GM21390 (cell line): ENCODE data around the gene GRID1.
"Not testable (repeated sequence)": the region's sequence is repeated elsewhere in the genome, so short reads cannot be mapped to it uniquely, and the experiment has no call there.

Source experiments
- ATAC-seq: cut with Tn5 transposase; IDR thresholded peaks from one replicate; pipeline ENCODE4 v1.9.1; 2021; ENCODE audit not compliant: unreplicated experiment

GRID1 gene

DNA sequence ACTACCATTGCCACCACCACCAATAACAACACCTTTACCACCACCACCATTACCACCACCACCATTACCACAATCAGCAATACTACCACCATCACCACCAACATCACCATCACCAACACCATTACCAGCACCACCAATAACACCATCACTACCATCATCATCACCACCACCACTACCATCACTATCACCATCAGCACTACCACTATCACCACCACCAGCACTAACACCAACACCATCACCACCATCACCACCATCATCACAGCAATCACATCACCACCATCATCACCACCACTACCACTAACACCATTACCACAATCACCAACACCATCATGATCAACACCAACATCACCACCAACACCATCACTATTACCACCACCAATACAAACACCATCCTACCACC, 249.5 kb downstream of the GRID1 start:
- ATAC-seq: no peak

DNA sequence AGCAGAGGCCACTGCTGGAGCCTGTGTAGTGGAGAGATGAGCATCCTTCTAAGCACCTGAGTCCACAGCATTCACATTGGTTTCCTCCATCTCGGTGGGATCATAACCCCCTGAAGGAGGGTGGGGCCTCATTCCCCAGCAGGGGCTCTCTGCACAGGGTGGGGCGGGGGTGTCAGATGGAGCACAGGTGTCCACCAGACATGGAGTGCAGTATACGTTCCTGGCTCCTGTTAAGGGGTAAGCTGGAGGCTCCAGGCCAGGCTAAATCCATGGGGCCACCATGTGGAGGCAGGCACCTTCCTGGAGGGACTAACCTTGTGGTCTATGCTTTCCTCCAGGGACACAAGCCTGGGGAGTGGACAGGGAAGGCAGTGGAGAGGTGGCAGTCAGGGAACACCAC, 252.6 kb downstream of the GRID1 start:
- ATAC-seq: no peak

DNA sequence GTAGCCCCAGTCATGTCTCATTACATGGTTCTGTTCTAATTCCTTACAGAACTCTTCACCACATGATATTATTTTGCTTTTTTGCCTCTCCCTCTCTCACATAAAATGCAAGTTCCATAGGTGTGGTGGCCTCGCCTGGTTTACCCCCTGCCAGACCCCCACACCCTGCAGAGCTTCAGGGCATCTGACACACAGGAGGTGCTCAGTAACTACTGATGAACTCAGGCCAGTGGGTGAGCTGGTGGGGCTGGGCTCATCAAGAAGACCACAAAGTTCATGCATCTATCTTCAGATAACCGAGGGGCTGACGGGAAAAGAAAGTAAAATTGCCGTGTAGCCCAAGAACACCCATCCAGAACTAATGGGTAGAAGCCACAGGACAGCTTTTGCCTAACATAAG, 253.1 kb downstream of the GRID1 start:
- ATAC-seq: no peak

DNA sequence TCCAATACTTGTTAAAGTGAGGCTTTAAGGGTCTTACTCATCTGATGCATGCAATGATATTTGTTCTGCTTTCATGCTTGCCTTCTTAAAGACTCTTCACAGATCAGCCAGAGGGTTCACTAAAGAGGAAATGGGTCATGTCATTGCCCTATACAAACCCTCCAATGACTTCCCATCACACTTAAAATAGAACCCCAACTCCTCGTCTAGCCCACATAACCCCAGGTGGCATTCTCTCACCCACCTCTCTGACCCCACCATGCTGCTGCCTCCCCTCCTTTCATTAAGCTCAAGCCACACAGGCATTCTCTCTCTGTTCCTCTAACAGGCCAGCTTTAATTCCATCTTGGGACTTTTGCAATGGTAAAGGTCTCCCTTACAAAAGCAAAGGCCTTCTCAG, 253.6 kb downstream of the GRID1 start:
- ATAC-seq: no peak

DNA sequence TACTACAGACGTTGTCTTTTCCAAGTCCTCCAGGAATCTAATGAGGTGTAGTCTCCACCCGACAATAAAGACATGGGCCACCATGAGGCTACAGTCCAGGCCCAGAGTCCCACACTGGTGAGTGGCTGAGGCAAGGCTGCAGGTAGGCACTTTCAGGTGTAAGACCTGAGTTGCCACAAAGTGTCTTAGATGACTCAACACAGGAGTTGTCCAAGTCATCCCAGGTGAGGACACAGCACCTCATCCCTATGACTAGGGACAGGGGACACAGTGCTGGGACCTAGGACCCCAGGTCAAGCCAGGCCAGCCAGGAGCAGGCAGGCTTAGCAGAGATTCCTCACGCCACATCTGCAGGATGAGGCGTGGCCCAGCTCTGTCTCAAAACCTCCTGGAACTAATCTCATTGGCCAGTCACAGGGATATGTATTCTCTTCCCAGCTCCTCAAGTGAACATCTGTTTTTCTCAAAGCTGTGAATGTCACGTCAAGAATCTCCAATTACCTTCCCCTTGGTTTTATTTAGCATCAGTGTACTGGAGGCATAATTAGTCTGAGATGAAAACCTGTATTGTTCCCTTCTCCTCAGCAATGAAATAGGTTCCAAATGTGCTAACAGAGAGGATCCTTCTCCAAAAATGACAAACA, 254.6 kb downstream of the GRID1 start:
- ATAC-seq: no peak

DNA sequence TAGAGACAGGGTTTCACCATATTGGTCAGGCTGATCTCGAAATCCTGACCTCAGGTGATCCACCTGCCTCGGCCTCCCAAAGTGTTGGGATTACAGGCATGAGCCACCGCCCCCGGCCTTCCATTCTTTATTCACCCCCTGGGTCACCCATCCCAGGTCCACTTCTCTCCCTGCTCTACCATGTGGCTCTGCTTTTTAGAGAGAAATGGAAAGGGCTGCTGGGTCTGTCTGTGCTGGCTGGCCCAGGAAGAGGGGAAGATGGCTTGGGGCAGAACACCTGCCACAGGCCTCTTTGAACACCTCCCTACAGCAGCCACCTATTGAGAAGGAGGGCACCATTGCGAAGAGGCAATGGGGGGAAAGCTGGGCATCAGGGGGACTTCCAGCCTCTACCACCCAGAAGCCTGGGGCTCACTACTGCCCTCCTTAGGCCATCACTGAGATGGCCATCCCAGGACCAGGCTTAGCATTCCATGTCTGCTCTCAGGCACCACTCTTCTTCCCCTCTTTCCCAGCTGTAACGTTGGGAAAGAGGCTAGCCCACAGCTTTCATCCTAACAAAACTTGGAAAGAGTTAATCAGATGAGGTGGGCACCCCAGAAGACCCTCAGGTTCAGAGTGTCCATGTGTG, 256.3 kb downstream of the GRID1 start:
- no peak for ATAC-seq

DNA sequence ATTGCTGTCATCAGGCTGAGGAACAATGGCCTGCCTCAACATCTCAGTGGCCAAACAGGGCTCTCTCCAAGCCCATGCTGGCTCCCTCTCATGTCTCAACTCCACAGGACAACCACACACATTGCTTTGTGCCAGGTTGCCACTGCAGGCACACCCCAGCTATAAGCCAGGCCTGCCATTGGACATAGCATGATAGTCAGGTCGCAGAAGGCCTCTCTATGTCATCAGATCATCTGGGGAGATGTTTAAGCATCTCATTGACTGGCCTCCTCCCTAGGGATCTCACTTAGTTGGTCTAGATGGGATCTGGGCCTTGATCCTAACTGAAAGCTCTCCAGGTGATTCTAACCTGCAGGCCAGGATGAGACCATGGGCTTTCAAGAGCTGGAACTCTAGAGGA, 257.2 kb downstream of the GRID1 start:
- ATAC-seq: no peak

DNA sequence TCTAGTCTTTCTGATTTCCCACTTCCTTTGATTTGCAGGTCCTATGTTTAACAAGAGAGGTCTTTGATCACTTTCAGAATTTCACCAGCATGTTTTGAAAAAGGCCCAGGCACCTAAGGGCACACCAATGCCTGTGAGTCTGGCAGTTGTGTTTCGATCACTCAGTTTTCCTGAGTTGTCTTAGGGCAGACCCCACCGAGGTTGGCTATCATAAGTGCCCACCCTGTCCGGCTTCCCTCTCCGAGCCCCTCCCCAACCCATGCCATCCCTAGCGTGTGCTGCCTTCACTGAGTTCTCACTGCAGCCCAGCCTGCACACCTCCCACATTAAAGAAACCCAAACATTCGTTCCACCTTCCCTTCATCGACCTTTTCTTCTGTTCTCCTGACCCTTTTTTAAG, 257.9 kb downstream of the GRID1 start:
- ATAC-seq: no peak

DNA sequence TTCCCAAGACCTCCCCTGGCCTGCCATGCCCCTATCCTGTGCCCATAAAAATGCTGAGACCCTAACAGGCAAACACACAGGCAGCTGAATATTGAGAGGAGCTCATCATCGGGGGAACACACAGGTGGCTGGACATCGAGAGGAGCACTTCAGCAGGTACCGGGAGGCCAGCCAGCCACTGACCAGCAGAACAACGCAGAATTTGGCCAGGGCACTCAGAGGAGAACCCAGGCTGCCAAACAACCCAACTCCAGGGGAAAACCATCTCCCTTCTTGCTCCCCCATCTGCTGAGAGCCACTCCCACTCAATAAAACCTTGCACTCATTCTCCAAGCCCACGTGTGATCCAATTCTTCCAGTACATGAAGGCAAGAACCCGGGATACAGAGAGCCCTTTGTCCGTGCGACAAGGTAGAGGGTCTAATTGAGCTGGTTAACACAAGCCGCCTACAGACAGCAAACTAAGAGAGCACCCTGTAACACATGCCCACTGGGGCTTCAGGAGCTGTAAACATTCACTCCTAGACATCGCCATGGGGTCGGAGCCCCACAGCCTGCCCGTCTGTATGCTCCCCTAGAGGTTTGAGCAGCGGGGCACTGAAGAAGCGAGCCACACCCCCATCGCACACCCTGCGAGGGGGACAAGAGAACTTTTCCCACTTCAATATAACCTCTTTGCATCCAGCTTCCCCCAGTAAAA, 258.8 kb downstream of the GRID1 start:
- not testable (repeated sequence) for ATAC-seq

DNA sequence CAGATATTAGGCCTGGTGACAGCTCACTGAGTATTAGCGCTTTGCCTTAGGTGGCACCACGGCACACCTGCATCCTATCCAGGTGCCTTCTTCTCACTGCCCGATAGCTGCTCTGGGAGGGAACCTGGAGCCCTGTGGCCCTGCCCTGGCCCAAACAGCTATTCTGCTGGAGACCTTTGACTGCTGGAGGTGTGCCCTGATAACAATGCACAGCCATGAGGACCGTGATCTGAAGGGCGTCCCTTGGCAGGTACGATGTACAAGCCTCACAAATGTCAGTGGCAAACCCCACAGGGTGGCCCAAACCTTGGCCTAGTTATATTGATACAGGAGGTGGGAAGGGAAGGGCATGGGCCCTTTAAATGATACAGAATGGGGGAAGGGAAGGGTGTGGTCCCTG, 259.5 kb downstream of the GRID1 start:
- ATAC-seq: no peak

DNA sequence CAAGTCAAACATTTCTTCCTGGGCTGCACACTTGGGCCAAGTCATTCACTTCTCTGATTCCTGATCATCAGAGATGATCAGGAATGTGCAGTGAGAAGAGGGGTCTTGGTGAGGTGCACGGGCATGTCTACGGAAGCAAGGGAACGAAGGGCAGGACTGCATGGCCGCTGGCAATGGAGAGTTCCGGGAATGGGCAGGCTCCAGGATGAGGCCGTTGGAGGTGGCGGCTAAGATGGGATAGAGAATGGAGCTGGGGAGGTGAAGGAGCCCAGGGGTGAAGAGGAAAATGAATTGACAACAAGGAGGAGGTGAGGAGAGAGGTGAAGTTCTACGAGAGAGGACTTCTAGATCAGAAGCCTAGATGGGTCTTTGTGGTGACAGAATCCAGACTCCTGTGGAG, 260.0 kb downstream of the GRID1 start:
- no peak for ATAC-seq

DNA sequence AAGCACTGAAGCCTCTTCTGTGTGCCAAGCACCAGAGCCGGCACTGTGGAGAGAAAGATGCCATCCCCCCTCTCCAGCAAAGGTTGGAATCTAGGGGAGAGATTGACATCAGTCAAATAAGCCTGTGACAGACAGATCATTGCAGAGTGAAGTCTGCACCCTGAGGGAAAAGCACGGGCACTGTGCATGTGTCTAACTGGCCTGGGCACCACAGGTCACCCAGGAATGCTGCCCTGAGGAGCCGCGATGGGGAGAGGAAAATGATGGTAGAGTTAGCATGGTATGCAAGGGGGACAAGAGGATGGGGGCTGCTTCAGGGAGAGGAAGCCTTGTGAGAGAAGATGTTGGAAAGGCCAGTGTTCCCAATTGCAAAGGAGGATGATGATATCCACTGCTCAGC, 261.0 kb downstream of the GRID1 start:
- no peak for ATAC-seq

DNA sequence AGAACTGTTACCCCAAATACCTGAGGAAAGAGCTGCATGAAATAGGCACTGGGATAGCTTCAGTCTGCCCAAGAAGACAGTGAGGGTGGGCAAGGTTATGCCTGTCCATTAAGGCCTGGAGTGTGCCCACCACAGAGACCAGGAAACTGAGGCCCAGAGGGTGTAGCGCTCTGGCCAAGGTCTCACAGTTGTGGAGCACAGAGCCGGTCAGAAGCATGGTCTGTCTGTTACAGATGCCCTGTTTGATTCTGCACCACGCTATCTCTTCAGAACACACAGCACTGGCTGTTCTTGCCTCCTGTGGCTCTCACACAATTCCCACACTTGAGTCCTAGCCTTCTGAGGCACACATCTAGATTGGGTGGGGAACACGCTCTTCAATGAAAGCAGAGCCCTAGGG, 261.4 kb downstream of the GRID1 start:
- ATAC-seq: no peak

DNA sequence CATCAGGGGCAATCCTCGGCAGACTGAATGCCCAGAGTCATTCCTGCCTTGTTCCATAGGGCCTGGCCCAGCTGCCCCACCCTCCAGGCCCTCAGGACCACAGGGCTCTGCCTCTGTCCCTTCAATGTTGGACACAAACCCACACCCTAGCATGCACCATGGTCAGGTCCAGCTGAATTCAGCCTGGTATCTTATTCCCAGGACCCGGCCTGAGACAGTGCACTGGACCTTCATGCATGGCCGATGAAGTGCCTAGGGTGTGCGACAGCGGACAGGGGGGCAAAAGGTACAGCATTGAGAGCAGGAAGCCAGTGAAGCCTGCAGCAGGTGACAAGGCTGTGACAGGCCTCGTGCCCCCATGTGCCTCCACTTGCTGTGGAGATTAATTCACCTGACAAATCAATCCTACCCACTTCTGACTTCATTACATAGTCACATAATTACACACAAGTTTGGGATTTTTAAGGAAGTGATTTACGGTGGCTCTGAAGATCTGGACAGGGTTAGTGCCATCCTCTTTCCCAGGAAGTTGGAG, 261.9 kb downstream of the GRID1 start:
- no peak for ATAC-seq

DNA sequence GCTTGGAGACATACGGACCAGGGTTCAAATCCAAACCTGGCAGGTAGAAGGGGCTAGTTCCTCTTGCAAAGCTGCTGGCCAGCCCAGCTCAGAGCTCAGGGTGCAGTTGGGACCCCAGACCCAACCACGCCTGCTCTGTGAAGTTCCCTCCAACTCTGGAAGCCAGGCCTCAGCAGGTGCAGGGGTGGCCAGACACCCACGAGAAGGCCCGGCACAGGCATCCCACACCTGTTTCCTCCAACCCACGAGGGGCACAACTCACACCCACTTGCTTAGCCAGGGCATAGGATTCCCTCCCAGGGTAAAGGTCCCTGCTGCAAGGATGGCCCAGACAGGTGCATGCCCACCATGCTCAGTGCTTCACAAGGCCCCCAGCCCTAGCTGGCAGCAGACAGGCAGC, 262.4 kb downstream of the GRID1 start:
- no peak for ATAC-seq

DNA sequence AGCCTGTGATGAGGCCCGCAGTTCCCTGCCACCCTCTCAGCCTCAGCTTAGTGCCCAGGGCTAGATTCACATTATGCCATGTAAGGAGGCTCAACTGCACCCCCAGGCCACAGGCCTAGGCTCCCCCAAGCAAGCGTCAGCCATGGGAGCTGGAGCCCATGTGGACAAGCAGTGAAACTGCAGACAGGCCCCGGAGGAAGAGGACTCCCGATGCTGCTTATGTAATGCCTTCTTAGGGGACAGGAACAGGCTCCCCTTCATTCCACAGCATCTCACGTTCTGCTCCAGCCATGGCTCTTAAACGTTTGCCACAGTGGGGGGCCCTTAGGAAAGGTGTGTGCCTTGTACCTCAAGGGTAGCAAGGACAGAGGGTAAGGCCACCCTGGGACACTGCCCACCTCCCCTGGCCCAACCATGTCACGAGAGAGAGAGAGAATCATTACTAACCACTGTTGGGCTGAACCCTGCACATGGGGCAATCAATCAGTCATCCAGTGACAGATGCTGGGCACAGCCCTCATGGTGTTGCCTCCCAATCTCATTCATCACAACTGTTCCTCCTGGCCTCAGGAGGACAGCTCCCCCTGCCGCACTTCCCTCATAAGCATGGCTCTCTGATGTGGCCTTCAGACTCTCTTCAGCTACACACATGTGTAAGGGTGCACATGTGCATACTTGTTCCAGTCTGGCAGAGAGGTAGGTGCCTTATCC, 263.0 kb downstream of the GRID1 start:
- no peak for ATAC-seq

DNA sequence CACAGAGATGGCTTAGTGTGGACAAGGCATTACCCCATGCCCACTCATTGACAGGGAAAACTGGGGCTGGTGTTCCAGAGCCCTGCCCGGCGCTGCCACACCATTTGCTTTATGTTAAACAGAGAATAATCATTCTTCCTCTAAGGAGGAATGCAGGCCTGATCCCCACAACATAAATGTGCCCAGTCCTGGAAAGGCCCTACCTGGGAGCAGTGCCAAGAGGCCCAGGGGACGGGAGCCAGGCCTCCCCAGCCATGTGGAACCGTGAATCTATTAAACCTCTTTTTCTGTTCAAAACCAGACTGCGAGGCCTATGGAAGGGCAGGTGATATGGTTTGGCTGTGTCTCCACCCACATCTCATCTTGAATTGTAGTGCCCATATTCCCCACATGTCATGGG, 264.1 kb downstream of the GRID1 start:
- no peak for ATAC-seq

DNA sequence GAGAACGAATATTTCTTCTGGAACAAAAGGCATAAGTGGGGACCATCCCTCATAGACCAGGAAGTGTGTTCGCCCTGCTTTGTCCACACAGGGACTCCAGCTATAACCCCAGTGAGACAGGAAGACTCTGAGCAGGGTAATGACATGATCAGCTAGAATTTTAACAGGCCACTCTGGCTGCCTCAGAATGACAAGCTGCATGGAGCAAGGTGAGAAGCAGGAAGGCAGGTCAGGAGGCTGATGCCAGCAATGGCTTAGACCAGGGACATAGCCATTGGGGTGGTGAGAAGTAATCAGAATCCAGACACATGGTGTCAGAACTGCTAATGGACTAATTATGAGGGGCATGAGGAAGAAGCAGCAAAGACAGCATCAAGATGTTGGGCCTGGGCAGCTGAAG, 264.6 kb downstream of the GRID1 start:
- ATAC-seq: no peak

DNA sequence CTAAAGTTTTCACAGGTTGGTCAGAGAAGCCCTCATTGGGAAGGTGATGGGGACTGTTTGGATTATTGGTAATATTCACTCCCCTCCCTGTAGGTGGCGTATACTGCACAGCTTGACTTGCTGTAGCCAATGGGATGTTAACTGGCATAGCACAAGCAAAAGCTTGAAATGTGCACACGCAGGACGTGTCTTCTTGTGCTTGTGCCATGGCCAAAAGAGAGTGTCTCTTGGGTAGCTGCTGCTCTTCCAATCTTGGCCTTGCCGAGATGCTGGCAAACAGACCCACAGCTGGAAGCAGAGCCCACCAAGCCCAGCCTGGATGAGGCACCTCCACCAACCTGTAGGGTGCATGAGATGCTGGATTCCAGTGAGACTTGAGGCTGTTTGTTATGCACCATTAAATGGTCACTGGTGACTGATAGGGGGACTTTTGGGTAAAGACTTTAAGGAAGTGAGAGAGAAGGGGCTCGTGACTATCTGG, 266.0 kb downstream of the GRID1 start:
- ATAC-seq: peak; percentile 76

DNA sequence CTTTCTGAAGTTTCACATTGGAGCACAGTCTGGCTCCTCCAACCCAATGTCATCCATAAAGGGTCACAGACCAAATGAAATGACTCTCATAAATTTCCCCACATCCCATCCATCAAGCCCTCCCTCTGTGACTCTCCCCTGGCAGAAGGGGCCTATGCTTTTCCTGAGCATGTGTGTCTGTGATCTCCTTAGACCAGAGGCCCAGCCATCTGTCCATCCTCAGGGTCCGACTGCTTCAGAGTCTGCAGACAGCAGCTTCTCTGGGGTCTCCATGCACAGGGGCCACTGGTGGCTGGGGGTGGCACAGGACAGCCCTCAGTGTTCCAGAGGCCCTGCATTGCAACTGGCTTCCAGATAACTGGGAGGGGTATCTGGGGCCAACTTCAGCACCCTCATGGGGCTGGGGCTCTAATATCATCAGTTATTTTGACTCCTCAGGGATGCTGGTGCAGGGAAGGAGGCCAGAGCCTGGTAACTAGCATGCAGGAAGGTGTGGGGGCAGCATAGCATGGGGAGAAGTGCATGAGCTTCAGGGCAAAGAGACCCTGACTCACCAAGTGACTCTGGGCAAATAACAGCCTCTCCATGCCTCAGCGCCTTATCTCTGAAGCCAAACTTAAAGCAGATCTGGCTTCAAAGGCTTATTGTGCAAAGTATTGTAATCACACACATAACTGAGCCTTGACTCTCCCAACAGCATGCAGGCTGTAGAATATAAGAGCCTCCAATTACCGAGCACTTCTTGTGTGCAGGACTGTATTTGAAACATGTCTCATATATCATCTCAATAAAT, 266.9 kb downstream of the GRID1 start:
- no peak for ATAC-seq
